Measurements from ENCODE around the gene TCF25.

TCF25 gene

GRCh38 chr16:89951509-89951908 is 78.1 kb downstream of the TCF25 start:
- TF ChIP-seq EP300 (IDR thresholded peaks at IDR 0.05; ENCODE audit: borderline replicate concordance): no peak
- TF ChIP-seq USF1 (IDR thresholded peaks at IDR 0.05): no peak
- TF ChIP-seq TAF1 (IDR thresholded peaks at IDR 0.05; ENCODE audit: low read depth): no peak
- no peak for TF ChIP-seq REST (IDR thresholded peaks at IDR 0.05; ENCODE audit: low read depth)
- TF ChIP-seq MAX (IDR thresholded peaks at IDR 0.05): no peak
- no peak for TF ChIP-seq TEAD4 (IDR thresholded peaks at IDR 0.05)
- TF ChIP-seq YY1 (IDR thresholded peaks at IDR 0.05; ENCODE audit: low read depth): no peak
- no peak for TF ChIP-seq NFIC (IDR thresholded peaks at IDR 0.05)
- no peak for TF ChIP-seq EGR1 (IDR thresholded peaks at IDR 0.05)
- TF ChIP-seq FOXM1 (IDR thresholded peaks at IDR 0.05; ENCODE audit: borderline replicate concordance, low read depth): no peak

GRCh38 chr16:89952049-89952448 is 78.7 kb downstream of the TCF25 start:
- no peak for TF ChIP-seq TCF12 (IDR thresholded peaks at IDR 0.05; ENCODE audit: low read depth)
- TF ChIP-seq EGR1 (IDR thresholded peaks at IDR 0.05): no peak
- TF ChIP-seq RAD21 (IDR thresholded peaks at IDR 0.05; ENCODE audit: low read depth): no peak
- no peak for TF ChIP-seq EP300 (IDR thresholded peaks at IDR 0.05; ENCODE audit: borderline replicate concordance)
- TF ChIP-seq TEAD4 (IDR thresholded peaks at IDR 0.05): no peak
- no peak for TF ChIP-seq NFIC (IDR thresholded peaks at IDR 0.05)
- TF ChIP-seq FOXM1 (IDR thresholded peaks at IDR 0.05; ENCODE audit: borderline replicate concordance, low read depth): no peak
- no peak for TF ChIP-seq TAF1 (IDR thresholded peaks at IDR 0.05; ENCODE audit: low read depth)
- TF ChIP-seq USF1 (IDR thresholded peaks at IDR 0.05): no peak
- no peak for TF ChIP-seq CEBPB (IDR thresholded peaks at IDR 0.05)
- TF ChIP-seq YY1 (IDR thresholded peaks at IDR 0.05; ENCODE audit: low read depth): no peak
- TF ChIP-seq CREB1 (IDR thresholded peaks at IDR 0.05; ENCODE audit: low read depth): no peak
- no peak for TF ChIP-seq MAX (IDR thresholded peaks at IDR 0.05)
- TF ChIP-seq ZBTB7A (IDR thresholded peaks at IDR 0.05; ENCODE audit: low read depth): no peak
- no peak for TF ChIP-seq REST (IDR thresholded peaks at IDR 0.05; ENCODE audit: low read depth)

GRCh38 chr16:89952551-89952950 is 79.2 kb downstream of the TCF25 start:
- TF ChIP-seq REST (IDR thresholded peaks at IDR 0.05; ENCODE audit: low read depth) (no peak), TCF12 (IDR thresholded peaks at IDR 0.05; ENCODE audit: low read depth) (no peak), TAF1 (IDR thresholded peaks at IDR 0.05; ENCODE audit: low read depth) (no peak), YY1 (IDR thresholded peaks at IDR 0.05; ENCODE audit: low read depth) (no peak), TEAD4 (IDR thresholded peaks at IDR 0.05) (no peak), CREB1 (IDR thresholded peaks at IDR 0.05; ENCODE audit: low read depth) (no peak), EP300 (IDR thresholded peaks at IDR 0.05; ENCODE audit: borderline replicate concordance) (no peak), RAD21 (IDR thresholded peaks at IDR 0.05; ENCODE audit: low read depth) (no peak), CEBPB (IDR thresholded peaks at IDR 0.05) (no peak), FOXM1 (IDR thresholded peaks at IDR 0.05; ENCODE audit: borderline replicate concordance, low read depth) (no peak), USF1 (IDR thresholded peaks at IDR 0.05) (no peak), EGR1 (IDR thresholded peaks at IDR 0.05) (no peak), MAX (IDR thresholded peaks at IDR 0.05) (no peak), ZBTB7A (IDR thresholded peaks at IDR 0.05; ENCODE audit: low read depth) (no peak), NFIC (IDR thresholded peaks at IDR 0.05) (no peak)

All from Ishikawa (cell line).